AG04450 (cell line): ENCODE data around the gene SUSD4. TPM values are rescaled to one million over a fixed set of nuclear protein-coding genes. Genes with fewer than 3 reads are reported as not detected.

Experiments used
- CTCF ChIA-PET: fragments of 300-600, 350-600 bp; formaldehyde crosslinking; extraction: SDS; loops from one replicate; lab custom pipeline; 2022; ENCODE audit warnings: antibody characterized with exemption, inconsistent platforms; lab: Charles Lee
- POLR2A ChIA-PET: fragments of 350-600 bp; formaldehyde crosslinking; extraction: SDS; loops from one replicate; lab custom pipeline; 2021; ENCODE audit warnings: antibody characterized with exemption, inconsistent platforms; lab: Yijun Ruan, JAX
- DNase-seq: peaks from one replicate; pipeline ENCODE4 v3.0.0-alpha.2; 2011; ENCODE audit warnings: low read depth, low spot score
- H3K27ac ChIP-seq: one replicate; pipeline ENCODE4 v1.5.1; 2012; ENCODE audit warnings: low read depth, low read length, control low read depth
- H3K27me3 ChIP-seq: one replicate; pipeline ENCODE4 v1.6.0; 2012; ENCODE audit warnings: low read length; ENCODE audit not compliant: control insufficient read depth, insufficient read depth
- H3K4me3 ChIP-seq: 2 replicates; pipeline ENCODE4 v1.5.1; 2011; ENCODE audit warnings: mild to moderate bottlenecking, low read depth, low read length, control low read depth
- H3K9me3 ChIP-seq: 2 replicates; pipeline ENCODE4 v1.5.1; 2012; ENCODE audit warnings: low read length; ENCODE audit not compliant: control insufficient read depth, insufficient read depth
- polyA plus RNA-seq: library from polyadenylated mRNA; depleted of rRNA; stranded (reverse); fragments of >200 nt; gene quantifications from 2 replicates; pipeline ENCODE4 v1.2.3, GENCODE V29; 2011
- TF ChIP-seq, protein P1 (sequence below): IDR thresholded peaks from 2 replicates; pipeline ENCODE4 v1.5.1; 2011; ENCODE audit warnings: low read depth, low read length, control low read depth, inconsistent platforms

SUSD4 gene
- polyA plus RNA-seq, 1 experiment = 0.29 TPM

DNA sequence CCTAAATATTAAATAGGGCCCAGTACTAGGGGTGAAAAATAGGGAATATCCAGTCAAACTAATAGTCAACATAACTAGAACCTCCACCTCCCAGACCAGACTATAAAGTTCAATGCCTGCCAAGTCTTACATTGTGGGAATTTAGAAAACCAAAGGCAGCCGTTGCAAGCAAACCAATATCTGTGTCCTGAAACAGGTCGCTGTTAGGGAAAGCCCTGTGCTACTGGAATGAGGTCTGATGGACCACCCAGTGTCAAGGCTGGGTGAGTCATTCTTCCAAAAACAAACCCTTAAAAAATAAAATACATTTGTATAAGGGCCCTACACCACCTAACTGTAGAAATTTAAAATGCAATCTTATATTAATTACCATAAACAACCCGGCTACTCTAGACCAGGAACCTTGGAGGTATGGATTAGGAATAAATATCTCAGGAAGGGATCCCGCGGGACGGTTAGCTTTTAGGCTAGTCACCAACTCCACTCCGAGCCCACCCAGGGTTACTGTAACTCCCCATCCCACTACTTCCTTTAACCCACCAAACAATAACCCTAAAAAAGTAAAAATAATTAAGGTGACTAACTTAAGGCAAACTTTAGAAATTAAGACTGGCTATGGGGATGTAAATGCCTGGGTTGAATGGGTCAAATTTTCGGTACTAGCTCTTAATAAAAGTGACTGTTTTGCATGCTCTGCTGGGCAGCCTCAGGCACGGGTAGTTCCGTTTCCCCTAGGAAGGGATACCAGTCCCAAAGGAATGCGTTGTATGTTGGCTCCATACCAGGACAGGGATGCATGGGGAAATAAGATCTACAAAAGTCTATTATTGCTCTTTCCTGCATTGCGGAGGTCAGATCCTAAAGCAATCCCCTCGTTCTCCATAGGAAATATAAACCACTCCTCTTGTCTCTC is 155.6 kb downstream of the SUSD4 start:
- POLR2A ChIA-PET = interaction anchor here (0.6 kb wide), 1 partner anchor 22 kb away, joined by 5 read pairs; no protein-coding TSS in a partner anchor
- Histone ChIP-seq H3K9me3 (no peaks in the 10 kb centered on the region), H3K27ac (no peak overlapping the region), H3K27me3 (peaks cover under 1% of the 10 kb centered on the region), H3K4me3 (no peak overlapping the region)
- CTCF ChIA-PET = interaction anchor here (1.0 kb wide), 1 partner anchor 475 kb away, joined by 3 read pairs; no protein-coding TSS in a partner anchor
- no peak for DNase-seq
- TF ChIP-seq, protein P1, sequence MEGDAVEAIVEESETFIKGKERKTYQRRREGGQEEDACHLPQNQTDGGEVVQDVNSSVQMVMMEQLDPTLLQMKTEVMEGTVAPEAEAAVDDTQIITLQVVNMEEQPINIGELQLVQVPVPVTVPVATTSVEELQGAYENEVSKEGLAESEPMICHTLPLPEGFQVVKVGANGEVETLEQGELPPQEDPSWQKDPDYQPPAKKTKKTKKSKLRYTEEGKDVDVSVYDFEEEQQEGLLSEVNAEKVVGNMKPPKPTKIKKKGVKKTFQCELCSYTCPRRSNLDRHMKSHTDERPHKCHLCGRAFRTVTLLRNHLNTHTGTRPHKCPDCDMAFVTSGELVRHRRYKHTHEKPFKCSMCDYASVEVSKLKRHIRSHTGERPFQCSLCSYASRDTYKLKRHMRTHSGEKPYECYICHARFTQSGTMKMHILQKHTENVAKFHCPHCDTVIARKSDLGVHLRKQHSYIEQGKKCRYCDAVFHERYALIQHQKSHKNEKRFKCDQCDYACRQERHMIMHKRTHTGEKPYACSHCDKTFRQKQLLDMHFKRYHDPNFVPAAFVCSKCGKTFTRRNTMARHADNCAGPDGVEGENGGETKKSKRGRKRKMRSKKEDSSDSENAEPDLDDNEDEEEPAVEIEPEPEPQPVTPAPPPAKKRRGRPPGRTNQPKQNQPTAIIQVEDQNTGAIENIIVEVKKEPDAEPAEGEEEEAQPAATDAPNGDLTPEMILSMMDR = no peak

DNA sequence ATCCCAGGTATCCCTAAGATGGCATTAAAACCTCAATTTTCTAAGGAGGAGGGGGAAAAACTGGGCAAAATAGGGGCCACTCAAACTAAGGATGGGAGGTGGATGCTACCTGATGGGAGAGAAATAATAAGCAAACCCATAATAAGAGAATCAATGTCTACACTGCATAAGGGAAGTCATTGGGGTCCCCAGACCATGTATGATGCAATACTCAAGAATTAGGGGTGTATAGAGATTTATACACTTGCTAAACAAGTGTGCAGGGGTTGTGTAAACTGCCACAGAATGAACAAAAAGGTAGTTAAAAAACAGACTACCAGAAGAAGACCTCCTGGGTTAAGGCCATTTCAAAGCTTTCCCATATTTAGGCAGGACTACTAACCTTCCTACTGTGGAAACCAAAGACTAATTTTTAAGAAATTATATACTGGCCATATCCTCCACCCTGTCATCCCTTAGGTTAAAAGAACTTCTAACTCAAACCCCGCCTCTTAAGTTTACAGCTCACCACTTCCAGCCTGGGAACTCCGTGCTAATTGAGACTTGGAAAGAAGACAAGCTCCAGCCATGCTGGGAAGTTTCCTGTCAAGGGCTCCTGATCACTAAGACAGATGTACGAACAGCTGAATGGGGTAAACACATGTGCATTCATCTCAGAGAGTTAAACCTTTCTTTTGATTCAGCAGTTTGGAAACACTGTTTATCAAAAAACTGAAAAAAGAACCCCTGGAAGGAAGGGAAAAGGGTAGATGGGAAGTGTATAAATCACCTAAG is 156.5 kb downstream of the SUSD4 start:
- ChIA-PET POLR2A (no interaction called here), CTCF (interaction anchor here (0.5 to 1.0 kb wide), 3 partner anchors 24 to 1334 kb away, joined by 3 to 4 read pairs (median 3); no protein-coding TSS in a partner anchor)
- no peak overlapping the region for H3K4me3 ChIP-seq
- no peak overlapping the region for H3K27ac ChIP-seq
- no peaks in the 10 kb centered on the region for H3K9me3 ChIP-seq
- DNase-seq = no peak
- TF ChIP-seq, protein P1 = no peak
- no peaks in the 10 kb centered on the region for H3K27me3 ChIP-seq

DNA sequence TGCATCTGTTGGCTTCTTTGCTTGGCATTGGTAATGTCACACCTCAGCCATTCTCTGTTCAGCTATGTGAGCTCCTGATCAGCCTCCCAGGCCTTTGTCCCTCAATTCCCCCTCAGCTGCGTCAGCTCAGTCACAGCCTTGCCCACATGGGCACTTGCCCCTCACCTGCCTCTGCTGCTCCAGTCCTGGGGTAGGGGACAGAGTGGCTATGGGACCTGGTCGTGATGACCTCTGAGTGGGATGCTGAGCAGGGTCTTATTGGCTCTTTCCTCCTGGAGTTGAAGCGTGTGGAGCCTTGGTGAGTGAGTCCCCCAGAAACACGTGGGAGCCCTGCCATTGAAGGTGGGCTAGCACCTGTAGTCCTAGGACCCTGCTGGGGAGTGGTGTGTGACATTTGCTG is 159.6 kb downstream of the SUSD4 start:
- ChIA-PET POLR2A (no interaction called here), CTCF (interaction anchor here (0.6 kb wide), 1 partner anchor 104 kb away, joined by 3 read pairs; no protein-coding TSS in a partner anchor)
- TF ChIP-seq, protein P1 = no peak
- no peak for DNase-seq
- H3K9me3 ChIP-seq = no peaks in the 10 kb centered on the region; the same call in 1 of the 2 replicates
- no peak overlapping the region for H3K4me3 ChIP-seq
- H3K27me3 ChIP-seq = peaks cover 5% of the 10 kb centered on the region
- H3K27ac ChIP-seq = no peak overlapping the region

DNA sequence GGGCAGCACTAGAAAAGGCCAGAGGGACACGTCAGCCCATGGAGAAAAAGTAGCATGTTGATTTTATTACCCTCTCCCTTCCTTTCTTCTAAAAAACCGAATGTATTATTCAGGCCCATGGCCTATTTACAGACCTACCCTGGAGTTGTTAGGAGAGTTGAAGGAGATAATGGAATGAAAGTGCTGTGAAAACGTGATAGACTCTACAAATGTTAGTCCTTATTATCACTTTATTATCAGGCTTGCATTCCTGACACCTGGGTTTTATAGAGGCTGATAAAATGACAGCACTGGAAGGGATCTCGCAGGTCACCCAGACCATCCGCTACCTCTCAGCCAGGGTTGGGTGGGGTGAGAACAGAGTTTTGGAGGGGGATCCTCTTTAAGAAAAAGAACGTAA is 160.3 kb downstream of the SUSD4 start:
- Histone ChIP-seq H3K27me3 (peaks cover 5% of the 10 kb centered on the region), H3K4me3 (no peak overlapping the region), H3K27ac (no peak overlapping the region), H3K9me3 (no peaks in the 10 kb centered on the region; the same call in 1 of the 2 replicates)
- POLR2A ChIA-PET = no interaction called here
- TF ChIP-seq, protein P1 = no peak
- DNase-seq = no peak
- CTCF ChIA-PET = interaction anchor here (0.6 kb wide), 1 partner anchor 104 kb away, joined by 3 read pairs; no protein-coding TSS in a partner anchor
